HG03565 (cell line): ENCODE data around the gene PIP.
"Not testable (repeated sequence)": the region's sequence is repeated elsewhere in the genome, so short reads cannot be mapped to it uniquely, and the experiment has no call there.

ENCODE experiments used
- ATAC-seq: cut with Tn5 transposase; IDR thresholded peaks from one replicate; pipeline ENCODE4 v1.9.1; 2021; ENCODE audit warnings: mild to moderate bottlenecking, moderate library complexity; ENCODE audit not compliant: unreplicated experiment

Gene PIP

DNA sequence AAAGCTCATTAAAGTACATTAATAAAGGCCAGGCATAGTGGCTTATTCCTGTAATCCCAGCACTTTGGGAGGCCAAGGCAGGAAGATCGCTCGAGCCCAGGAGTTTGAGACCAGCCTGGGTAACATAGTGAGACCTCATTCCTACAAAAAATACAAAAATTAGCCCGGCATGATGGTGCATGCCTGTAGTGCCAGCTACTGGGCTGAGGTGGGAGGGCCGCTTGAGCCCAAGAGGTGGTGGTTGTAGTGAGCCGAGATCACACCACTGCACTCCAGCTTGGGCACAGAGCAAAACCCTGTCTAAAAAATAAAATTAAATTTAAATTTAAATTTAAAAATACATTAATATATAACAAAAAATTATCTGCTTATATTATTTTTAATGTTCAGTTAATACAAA lies 44.3 kb downstream of the PIP start:
- no peak for ATAC-seq

DNA sequence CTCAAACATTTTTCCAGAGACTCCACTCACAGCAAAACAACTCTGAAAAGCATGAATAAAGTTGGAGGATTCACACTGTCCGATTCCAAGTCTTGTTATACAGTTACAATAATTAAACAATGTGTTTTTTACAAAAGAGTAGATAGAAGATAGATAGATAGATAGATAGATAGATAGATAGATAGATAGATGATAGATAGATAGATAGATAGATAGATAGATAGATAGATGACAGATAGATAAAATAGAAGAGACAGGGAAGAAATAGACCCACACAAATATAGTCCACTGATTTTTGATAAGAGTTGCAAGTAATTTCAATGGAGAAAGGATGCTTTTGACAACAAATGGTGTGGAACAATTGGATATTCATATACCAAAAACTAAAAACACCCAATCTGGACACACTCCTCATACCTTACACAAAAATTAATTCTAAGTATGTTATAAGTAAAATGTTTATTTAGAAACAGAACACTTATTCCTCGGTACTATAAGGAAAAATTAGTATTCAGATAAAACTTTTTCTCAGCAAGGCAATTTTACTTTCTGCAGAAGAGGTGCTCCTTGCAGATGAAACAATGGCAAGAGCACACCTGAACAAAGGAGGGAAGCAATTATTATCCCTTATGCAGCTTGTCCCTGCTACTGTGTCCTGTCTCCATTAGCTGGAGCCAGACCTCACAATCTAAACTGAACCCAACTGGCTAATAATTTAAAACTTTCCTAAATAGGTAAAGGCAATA lies 45.7 kb downstream of the PIP start:
- ATAC-seq = no peak

DNA sequence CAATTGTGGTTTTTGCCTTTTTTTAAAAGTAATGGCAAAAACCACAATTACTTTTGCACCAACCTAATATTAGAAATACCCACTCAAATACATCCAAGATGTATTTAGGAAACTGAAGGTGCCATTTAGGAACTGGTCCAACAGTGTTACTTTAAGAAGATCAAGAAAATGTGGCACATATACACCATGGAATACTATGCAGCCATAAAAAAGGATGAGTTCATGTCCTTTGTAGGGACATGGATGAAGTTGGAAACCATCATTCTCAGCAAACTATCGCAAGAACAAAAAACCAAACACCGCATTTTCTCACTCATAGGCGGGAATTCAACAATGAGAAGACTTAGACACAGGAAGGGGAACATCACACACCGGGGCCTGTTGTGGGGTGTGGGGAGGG lies 48.9 kb downstream of the PIP start:
- not testable (repeated sequence) for ATAC-seq

DNA sequence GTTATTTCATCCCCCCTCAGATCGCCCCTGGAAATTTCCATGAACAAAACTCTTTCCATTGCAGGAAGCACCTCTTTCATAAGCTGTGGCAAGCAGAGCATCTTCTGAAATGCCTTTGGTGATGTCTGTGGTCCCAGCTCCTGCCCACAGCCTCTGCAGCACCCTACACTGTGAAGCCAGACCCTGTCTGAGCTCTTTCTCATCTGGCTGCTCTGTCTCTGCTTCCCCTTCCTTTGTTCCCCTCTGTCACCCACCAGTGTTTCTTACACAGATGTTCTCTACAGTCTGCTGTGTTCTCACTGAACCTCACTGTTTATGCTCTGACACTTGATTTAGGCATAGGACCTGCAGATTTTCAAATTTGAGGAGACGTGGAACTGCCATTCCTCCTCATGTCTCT lies 49.5 kb downstream of the PIP start:
- ATAC-seq = no peak

DNA sequence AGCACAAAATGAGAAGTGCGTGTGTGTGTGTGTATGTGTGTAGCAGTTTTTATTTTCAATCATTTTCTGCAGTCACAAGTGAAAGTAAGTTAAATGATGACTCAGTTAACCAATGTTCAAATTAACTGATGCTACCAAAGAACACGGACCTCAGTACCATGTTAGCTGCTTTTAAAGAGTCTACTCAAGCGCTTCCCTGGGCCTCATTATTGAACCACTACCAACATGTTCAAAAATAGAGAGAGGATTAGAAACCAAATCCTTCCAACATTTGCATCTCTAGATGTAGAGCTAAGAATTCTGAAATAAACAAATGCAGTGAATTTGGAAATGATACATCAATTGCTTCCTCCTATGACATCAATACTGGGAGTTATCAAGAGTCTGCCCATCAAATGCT lies 51.1 kb downstream of the PIP start, which contains the start of gene TAS2R39:
Gene TAS2R39, plus strand, starts transcription at position 396 of the 400 bp plus-strand sequence. Its CDS starts 0 bp downstream, at position 396.
- ATAC-seq = no peak

DNA sequence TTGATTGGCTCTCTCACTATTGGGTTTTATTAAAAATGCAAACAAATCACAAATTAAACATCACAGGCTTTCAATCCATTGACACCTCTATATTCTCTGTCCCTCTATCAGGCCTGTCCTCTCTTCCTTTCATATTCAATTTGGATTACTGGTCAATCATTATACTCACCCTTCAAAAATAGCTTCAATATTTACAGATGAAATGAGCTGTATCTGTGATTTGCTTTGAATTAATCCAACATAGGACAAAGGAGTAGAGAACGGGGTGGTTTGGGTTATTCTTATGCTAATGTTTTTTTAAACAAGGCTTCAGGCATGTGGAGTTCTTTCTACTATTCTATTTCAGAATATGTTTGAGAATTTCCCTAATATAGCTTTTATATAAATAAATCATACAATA lies 53.7 kb downstream of the PIP start:
- ATAC-seq = no peak

DNA sequence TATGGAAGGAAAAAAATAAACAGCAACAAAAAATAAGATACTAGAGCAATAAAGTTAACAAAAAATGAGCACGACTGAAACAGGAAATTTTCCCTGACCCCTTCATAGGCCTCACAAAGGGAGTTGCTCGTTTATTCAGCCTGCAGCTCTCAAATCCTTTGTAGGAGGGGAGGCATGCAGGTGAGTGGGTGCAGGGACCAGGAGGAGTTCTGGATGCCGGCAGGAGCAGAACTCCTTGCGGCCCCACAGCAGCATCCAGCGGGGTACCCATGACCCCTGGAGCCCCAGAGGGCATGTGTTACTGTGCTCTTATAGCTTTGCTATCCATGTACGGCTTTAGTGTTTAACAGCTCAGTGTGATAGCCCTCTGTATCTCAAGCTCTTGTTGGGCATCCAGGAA lies 57.1 kb downstream of the PIP start:
- ATAC-seq = no peak
